OCI-LY7 (cell line): ENCODE data around the gene FBLN2.

Experiments used
- EZH2phosphoT487 ChIP-seq: fragments of 200-600 bp; sonication (generic); IDR thresholded peaks from 2 replicates; pipeline ENCODE4 v1.6.1; 2018; ENCODE audit warnings: low read depth, borderline replicate concordance, mild to moderate bottlenecking, mixed run types, antibody characterized with exemption, low read length, moderate library complexity, mixed read lengths
- TF ChIP-seq, protein P1 (sequence below): fragments of 200-600 bp; sonication (generic); conservative IDR thresholded peaks from 2 replicates; pipeline ENCODE4 v1.5.1; 2014; ENCODE audit warnings: mild to moderate bottlenecking, antibody characterized with exemption, low read length, moderate library complexity, mixed read lengths

DNA sequence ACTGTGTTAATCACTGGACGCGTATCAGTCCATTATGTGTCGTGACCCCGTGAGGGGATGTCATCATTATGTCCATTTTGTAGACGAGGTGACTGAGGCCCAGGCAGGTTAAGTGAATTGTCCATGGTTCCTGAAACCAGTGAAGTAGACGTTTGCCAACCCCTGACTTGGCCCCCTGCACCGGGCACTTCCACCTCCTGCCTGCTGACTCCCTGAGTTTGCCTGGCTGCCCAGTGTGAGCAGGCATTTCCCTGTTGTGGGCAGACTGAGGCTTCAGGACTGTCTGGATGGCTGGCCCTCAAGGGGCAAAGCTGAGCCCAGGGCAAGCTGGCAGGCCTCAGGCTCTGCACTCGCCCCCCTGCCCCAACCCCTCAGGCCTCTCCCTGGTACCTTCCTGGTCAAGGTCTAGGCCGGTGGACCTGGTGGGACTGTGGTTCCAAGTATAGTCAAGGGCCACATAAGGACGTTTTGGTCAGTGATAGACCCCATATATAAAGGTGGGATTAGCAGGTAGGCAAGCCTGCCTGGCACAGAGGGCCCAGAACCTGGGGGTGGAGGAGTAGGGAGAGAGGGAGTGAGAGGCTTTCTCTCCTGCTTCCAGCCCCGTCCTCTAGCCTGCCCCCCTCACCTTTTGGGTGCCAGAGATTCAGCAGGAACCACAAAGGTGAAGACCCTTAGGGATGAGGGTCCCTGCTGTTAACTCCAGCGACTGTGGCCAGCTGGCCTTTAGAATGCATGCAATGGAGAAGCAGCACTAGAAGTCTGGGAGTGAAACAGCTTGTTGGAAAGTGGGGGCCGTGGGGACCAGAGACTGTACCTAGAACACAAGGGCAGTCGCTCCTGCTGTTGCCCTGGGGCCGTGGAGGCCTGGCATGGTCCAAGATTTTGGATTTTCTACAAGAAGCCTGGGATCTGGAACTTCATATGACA lies 34.6 kb downstream of the FBLN2 start:
- TF ChIP-seq, protein P1, sequence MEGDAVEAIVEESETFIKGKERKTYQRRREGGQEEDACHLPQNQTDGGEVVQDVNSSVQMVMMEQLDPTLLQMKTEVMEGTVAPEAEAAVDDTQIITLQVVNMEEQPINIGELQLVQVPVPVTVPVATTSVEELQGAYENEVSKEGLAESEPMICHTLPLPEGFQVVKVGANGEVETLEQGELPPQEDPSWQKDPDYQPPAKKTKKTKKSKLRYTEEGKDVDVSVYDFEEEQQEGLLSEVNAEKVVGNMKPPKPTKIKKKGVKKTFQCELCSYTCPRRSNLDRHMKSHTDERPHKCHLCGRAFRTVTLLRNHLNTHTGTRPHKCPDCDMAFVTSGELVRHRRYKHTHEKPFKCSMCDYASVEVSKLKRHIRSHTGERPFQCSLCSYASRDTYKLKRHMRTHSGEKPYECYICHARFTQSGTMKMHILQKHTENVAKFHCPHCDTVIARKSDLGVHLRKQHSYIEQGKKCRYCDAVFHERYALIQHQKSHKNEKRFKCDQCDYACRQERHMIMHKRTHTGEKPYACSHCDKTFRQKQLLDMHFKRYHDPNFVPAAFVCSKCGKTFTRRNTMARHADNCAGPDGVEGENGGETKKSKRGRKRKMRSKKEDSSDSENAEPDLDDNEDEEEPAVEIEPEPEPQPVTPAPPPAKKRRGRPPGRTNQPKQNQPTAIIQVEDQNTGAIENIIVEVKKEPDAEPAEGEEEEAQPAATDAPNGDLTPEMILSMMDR = no peak
- no peak for TF ChIP-seq EZH2phosphoT487
